Left ventricle myocardium superior (tissue), 1 donor: ENCODE data around the gene ANKFY1. TPM values are rescaled to one million over a fixed set of nuclear protein-coding genes. Genes with fewer than 3 reads are reported as not detected.
"Not testable (repeated sequence)": the region's sequence is repeated elsewhere in the genome, so short reads cannot be mapped to it uniquely, and the experiment has no call there.

Source experiments
- ATAC-seq: fragments of 200-7000 bp; cut with Tn5 transposase; one replicate; pipeline ENCODE4 v1.9.1; 2020; ENCODE audit warnings: mild to moderate bottlenecking, moderate library complexity
- DNase-seq: peaks from one replicate; pipeline ENCODE4 v3.0.0-alpha.2; 2020
- intact Hi-C: fragments of 100-400 bp; cut with micrococcal nuclease; formaldehyde crosslinking; loops from one replicate; pipeline ENCODE4 v1.11.0; 2022
- total RNA-seq: library from RNA; stranded (reverse); fragmentation: NEBNext Ultra II Directional; extraction: Animal tissue kit (Norgen Biotek cat#: 25700); gene quantifications from one replicate; pipeline ENCODE4 v1.2.1, GENCODE V29; 2021
- donor health status: DM: no; HTN: yes; CAD: no; lungs with severe emphysema.

The ANKFY1 gene
- total RNA-seq, 1 donor from 2014 or later = 24.4 TPM

- ATAC-seq (peak; percentile 93), DNase-seq (peak; percentile 96)
- intact Hi-C loops = no loop called here
Observed at GRCh38 chr17:4143563-4144421, 120.0 kb downstream of the ANKFY1 start.

DNA sequence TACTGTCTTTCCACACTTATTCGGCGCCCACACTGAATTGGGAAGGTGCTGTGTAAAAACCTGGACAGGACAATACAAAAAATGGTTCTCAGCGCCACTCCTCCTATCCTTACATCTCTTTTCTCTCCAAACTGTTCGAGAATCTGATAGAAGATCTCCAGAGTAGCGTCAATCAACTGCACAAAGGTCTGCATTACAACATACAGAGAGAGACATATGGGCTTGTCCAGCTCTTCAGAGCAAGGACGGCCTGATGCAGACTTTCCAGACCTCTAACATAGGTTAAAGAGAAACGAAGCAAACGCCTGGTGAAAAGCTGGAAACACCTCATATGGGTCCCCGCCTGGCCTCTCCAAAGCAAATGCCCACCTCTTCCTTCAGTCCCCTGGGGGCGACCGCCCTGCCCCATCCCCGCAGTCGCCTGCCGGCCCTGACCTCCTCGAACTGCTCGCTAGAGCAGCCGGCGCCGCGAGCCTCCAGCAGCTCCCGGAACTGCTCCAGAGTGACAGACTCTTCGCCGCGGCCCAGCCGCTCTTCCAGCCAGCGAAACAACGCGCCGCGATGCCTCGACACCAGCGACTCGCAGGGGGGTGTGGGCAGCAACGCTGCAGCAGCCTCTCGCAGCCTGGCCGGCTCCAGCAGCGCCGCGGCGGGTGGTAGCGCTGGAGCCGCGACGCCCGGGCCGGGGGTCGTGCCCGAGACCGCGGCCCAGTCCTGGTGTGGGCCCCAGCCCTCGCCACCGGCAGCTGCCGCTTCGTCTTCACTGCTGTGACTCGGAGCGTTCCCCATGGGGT is 121.5 kb downstream of the ANKFY1 start:
- intact Hi-C loops = no loop called here
- DNase-seq (peak; percentile 58), ATAC-seq (no peak)

DNA sequence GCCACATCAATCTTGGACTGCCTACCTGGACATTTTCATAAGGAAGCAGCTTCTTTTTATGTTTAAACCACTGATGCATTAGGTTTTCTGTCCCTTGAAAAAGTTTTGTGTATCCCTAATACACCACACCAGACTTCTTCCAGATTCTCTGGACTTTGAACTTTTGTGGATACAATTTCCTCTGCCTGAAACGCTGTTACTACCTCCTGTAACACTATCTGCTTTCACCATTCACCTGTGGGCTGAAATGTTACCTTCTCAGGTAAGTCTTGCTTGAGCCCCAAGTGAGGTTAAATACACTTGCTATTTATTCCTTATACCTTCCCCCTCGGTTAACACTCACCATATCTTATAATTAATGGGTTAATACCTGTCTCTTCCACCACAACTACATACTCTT is 123.7 kb downstream of the ANKFY1 start:
- no peak for DNase-seq
- no peak for ATAC-seq
- intact Hi-C loops = no loop called here

DNA sequence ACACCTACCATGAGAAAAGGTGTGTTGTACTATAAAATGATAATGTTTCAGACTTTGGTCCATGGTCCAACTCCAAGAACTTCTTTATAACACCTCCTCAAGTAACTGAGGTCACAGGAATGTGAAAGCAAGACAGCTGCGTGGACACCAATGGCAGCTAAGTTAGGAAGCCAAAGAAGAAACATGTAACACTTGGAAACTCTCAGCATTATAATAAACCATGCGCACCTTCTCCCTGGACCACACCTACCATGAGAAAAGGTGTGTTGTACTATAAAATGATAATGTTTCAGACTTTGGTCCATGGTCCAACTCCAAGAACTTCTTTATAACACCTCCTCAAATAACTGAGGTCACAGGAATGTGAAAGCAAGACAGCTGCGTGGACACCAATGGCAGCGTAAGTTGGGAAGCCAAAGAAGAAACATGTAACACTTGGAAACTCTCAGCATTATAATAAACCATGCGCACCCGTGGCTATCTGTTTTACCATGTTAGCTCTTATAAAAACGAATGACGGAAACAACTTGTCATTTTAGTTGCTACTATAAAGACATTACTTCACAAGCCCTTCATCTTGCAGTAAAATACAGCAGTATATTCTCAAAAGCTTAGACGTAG is 124.8 kb downstream of the ANKFY1 start:
- intact Hi-C loops, ATAC-seq, DNase-seq: not testable (repeated sequence)

DNA sequence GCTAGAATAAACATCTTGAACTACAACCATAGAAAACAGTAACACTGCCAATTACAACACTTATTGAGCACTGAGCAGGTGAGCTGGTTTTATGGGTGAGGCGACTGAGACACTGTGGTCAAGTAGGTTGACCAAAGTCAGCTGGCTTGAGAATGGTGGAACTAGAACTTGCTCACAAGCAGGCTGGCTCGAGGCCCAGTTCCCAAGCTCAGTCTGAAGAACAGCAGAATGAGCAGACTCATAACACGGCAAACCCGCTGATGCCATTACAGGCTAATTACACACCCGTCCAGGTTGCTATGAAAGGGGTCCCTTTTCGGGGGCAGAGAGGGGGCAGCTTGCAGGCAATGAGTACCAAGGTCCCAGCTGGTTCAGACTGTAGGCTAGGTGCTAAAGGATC is 127.4 kb downstream of the ANKFY1 start:
- intact Hi-C loops = no loop called here
- DNase-seq (peak; percentile 62), ATAC-seq (peak; percentile 23)

DNA sequence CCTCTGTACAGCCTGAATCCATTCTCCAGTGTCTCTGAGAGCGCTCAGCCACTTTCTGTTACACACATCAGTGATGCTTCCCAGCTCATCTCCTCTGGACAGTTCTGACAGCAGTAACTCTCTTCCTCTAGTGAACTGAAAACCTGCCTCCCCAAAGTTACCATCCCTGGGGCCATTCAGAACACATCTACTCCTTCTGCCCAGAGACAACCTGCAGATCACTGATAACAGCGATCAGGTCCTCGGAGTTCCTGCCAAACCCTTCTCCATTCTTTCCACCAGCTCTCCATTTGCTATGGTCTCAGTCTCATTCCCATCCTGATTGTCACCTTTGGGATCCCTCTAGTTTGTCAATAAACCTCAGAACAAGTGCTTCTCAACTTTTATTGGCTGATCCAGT is 128.3 kb downstream of the ANKFY1 start:
- DNase-seq = no peak
- no peak for ATAC-seq
- intact Hi-C loops = no loop called here

- ATAC-seq (peak; percentile 21), DNase-seq (no peak)
- intact Hi-C loops = no loop called here
Observed at GRCh38 chr17:4134721-4135120, 129.1 kb downstream of the ANKFY1 start.

DNA sequence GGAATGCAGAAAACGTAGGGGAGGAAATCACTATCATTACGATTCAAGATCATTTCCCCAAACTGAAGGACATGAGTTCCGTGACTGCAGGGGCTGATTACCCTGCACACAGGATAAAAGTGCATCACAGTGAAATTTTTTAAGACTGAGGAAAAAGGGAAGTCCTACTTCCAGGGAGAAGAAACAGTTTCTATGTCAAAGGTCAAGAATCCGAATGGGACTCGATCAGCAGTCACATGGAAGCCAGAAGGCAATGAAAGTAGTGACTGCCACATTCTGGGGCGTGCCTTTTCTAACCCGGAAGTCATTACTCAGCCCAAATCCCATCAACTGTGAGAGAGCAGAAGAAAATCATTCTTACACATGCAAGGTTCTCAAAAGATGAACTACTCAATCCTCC is 133.1 kb downstream of the ANKFY1 start:
- DNase-seq = no peak
- intact Hi-C loops = no loop called here
- peak; percentile 62 for ATAC-seq

- ATAC-seq (no peak), DNase-seq (no peak)
- intact Hi-C loops = no loop called here
Observed at GRCh38 chr17:4127555-4127954, 136.2 kb downstream of the ANKFY1 start.

DNA sequence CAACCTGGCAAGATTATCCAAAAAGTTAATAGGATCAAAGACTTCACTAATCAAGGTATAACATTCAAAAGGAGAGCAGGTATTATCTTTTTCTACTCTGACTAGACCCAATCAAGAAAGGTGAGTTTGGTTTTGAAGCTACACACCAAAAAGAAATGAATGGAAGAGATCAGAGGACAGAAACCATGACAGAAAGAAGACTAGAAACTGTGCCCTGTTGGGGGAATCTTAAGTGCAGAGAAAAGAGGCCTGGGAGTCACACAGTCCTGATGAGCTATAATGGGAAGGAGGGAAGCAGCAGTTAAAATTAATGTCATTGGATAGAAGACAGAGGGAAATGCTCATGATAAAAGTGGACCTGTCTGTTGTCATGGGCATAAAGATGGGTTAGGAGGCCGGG is 138.2 kb downstream of the ANKFY1 start:
- intact Hi-C loops = no loop called here
- DNase-seq (no peak), ATAC-seq (no peak)

DNA sequence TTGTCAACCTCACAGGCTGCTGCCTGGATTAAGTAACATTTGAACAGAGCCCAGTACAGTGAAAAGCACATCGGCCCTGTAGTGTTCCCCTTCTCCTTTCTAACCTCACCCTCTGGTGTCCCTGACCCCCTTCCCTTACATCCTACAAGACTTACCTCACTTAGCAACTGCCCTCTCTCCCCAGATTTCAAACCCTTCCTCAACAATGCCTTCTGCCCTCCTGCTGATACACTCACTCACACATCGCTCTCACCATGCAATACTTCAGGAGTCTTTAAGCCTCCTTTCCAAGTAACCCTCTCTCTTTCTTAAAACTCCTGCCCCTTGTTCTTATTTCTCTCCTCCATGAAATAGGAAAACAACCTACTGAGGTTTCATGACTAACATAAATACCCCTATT is 138.8 kb downstream of the ANKFY1 start:
- no peak for ATAC-seq
- intact Hi-C loops = no loop called here
- DNase-seq = no peak

GRCh38 chr17:4120332-4120731 is 143.4 kb downstream of the ANKFY1 start:
- ATAC-seq = no peak
- no peak for DNase-seq
- intact Hi-C loops = no loop called here

- intact Hi-C loops = no loop called here
- DNase-seq (no peak), ATAC-seq (peak; percentile 43)
Observed at GRCh38 chr17:4119299-4119698, 144.5 kb downstream of the ANKFY1 start.

DNA sequence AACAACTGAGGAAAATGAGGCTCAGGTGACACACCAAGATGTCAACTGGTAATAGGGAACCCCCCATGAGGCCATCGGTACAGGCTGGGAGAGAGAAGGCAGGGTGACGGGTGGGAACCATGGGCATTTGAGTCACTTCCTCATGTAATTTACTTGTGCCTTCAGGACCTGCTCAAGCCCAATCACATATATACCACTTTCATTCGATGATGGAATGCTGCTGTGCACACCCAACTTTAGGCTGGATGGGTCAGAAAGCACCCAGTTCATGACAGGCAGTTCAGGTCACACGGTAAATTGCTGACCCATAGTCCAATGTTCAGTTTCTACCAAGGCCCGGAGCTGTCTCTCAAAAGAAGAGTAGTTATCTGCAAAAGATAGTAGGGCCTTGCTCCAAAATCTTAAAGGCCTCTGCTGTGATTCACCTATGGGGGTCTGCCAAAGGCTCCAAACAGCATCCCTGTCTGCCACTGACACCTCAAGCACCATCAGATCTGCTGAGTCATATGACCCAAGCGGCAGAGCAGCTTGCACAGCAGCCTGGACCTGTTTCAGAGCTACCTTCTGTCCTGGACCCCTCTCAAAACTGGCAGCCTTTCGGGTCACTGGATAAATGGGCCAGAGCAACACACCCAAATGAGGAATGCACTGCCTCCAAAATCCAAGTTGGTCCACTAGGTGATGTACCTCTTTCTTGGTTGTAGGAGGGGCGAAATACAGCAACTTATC is 145.6 kb downstream of the ANKFY1 start:
- ATAC-seq = no peak
- intact Hi-C loops = no loop called here
- DNase-seq = no peak

- DNase-seq (no peak), ATAC-seq (no peak)
- intact Hi-C loops = no loop called here
Observed at GRCh38 chr17:4116516-4116915, 147.3 kb downstream of the ANKFY1 start.

Other genes with a start within 250 kb of the ANKFY1 start
- 33.5 TPM for gene ZZEF1, start 120.9 kb downstream of the ANKFY1 start, total RNA-seq
- 6.8 TPM for gene CYB5D2, start 120.8 kb downstream of the ANKFY1 start, total RNA-seq
- gene UBE2G1, start 102.7 kb upstream of the ANKFY1 start, total RNA-seq = 105 TPM
- gene SPNS3, start 170.0 kb upstream of the ANKFY1 start, total RNA-seq = 1.0 TPM
- gene SPNS2, start 234.9 kb upstream of the ANKFY1 start, total RNA-seq = 12.7 TPM